ENCODE data around the gene DNMBP.
"Not testable (repeated sequence)": the region's sequence is repeated elsewhere in the genome, so short reads cannot be mapped to it uniquely, and the experiment has no call there.

DNMBP gene

DNA sequence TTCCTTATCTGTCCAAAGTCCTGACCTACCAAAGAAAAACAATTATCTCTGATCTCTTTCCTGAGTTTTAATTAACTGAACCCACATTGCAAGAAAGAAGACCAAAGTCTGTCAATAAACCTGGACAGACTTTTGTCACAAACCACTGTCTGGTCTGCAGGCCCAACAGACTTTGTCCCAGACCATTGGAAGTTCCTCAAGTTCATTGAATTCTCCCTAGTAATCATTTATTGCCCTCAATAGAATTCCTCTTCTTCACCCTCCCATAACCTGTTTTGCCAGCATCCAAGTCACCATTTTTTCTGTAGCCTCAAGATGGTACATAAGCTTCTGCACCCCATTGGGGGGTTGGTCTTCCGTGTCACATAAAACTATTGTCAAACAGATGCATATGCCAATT is 3.9 kb upstream of the DNMBP start:
- no peak overlapping the region for H3K27ac ChIP-seq
- no peak for TF ChIP-seq ZFX (IDR thresholded peaks at IDR 0.05)
- TF ChIP-seq, protein P1, sequence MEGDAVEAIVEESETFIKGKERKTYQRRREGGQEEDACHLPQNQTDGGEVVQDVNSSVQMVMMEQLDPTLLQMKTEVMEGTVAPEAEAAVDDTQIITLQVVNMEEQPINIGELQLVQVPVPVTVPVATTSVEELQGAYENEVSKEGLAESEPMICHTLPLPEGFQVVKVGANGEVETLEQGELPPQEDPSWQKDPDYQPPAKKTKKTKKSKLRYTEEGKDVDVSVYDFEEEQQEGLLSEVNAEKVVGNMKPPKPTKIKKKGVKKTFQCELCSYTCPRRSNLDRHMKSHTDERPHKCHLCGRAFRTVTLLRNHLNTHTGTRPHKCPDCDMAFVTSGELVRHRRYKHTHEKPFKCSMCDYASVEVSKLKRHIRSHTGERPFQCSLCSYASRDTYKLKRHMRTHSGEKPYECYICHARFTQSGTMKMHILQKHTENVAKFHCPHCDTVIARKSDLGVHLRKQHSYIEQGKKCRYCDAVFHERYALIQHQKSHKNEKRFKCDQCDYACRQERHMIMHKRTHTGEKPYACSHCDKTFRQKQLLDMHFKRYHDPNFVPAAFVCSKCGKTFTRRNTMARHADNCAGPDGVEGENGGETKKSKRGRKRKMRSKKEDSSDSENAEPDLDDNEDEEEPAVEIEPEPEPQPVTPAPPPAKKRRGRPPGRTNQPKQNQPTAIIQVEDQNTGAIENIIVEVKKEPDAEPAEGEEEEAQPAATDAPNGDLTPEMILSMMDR (conservative IDR thresholded peaks at IDR 0.05): no peak

- H3K27ac ChIP-seq: not testable (repeated sequence)
Observed at GRCh38 chr10:100011906-100012305, 2.2 kb upstream of the DNMBP start.

GRCh38 chr10:100009283-100009792 is 409 bp downstream of the DNMBP start:
- TF ChIP-seq, protein P1 (conservative IDR thresholded peaks at IDR 0.05): no peak
- peak; percentile 52 for TF ChIP-seq ZFX (IDR thresholded peaks at IDR 0.05)
- peak overlapping the region; percentile 9 for H3K27ac ChIP-seq

DNA sequence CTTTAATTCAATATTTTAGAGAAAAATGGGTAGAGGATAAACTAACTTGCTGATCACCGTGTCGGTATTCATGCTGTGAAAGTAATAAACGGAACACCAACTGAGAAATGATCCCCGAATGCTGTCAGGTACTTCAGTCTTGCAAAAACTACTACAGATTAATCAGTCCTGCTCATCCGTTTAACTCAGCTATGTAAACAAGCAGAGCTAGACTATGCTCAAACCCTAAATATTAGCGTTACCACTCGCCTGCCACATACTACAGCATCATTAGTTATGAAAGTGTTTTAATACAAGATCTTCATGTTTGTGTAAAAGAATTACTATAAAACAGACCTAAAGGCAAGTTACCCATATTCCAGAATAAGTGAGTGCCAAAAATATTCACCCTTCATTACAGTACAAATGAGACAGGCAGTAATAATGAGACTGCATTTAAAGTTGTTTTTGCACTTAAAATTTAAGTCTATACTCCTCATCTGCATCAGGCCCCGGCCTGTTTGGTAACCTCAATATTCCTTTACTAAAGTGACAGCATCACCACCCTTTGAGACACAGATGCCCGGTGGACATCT is 952 bp downstream of the DNMBP start:
- H3K27ac ChIP-seq: peak overlapping the region; percentile 9
- TF ChIP-seq, protein P1 (conservative IDR thresholded peaks at IDR 0.05): no peak
- TF ChIP-seq ZFX (IDR thresholded peaks at IDR 0.05): no peak

DNA sequence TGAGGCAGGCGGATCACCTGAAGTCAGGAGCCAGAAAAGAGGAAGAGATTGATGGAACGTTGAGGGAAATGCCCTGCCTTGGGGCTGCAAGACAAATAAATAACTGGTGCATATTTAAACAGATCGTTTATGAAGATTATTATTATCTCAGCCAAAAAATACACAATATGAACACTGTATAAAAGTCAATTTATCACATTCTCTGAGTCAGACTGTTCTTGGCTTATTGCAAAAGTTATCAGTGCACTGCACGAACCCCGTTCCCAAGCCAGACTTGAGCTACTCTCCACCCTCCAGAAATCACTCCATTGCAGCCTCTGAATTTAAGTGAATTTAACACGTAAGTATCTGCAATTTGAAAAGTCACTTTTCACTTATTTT is 1.6 kb downstream of the DNMBP start:
- no peak overlapping the region for H3K27ac ChIP-seq
- TF ChIP-seq, protein P1 (conservative IDR thresholded peaks at IDR 0.05): no peak
- no peak for TF ChIP-seq ZFX (IDR thresholded peaks at IDR 0.05)

DNA sequence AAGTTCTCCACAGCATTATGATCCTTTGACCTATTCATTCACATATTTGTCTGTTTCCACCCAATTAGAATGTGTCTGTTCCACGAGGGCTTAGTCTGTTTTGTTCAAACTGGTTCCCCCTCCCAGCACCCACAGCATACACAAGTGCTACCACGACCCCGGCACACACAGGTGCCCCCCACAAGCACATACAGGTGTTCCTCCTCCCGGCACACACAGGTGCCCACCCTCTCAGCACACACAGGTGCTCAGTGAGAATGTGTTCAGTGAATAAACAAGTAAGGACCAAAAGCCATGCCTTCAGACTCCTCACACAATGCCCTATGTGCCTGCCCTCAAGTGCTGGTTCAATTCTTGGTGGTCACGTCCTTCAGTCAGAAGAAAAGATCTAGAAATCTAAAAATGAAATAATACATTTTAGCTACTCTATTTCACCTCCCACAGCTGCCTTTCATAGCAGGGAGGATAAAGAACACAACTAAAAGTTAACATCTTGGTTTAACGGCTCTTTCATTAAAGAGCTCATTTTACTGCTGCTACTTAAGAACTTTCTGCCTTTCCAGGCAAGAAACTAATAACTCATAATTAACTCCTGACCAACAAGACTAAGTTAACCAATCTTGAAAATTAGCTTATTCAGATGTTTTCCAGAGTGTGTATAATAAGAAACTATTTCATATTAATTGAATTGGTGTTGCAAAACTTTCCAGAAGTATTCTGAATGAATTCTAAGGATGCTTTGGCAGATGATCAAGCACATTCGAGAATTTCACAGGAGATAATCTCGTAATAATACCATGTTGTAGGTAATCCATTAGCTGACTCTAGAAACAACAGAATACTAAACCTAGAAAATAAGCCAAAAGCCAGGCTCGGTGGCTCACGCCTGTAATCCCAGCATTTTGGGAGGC is 2.3 kb downstream of the DNMBP start:
- H3K27ac ChIP-seq: no peak overlapping the region

DNA sequence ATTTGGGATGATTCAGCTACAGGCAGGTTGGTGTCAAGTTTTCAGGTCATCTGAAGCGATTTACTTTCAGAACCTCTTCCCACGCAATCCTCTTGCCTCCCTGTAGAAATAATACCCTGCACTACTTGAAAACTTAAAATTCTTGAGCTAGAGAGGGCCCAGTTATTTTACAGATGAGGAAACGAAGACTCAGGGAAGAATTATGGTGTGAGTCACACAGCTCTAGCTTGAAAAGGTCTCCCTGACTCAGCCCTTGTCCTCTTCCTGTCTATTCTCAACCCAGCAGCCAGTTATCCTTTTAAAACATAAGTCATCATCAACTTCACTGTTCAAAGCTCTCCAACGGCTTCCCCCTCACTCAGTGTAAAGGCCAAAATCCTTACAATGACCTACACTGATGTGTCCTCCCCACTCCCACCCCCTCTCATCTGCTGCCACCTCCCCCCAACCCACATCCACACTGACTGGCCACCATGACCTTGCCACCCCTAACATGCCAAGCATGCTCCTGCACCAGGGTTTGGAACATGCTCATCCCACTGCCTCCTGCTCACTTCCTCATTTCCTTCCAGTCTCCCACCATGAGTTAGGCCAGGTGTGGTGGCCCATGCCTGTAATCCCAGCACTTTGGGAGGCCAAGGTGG is 3.4 kb downstream of the DNMBP start:
- no peak overlapping the region for H3K27ac ChIP-seq
- TF ChIP-seq, protein P1 (conservative IDR thresholded peaks at IDR 0.05): no peak
- TF ChIP-seq ZFX (IDR thresholded peaks at IDR 0.05): no peak

More for the DNA sequence above, 2.3 kb downstream of the DNMBP start:
- no peak for TF ChIP-seq ZFX (IDR thresholded peaks at IDR 0.05)
- TF ChIP-seq, protein P1 (conservative IDR thresholded peaks at IDR 0.05): no peak
